ENCODE results near the gene GALK2. TPM values are rescaled to one million over a fixed set of nuclear protein-coding genes. Genes with fewer than 3 reads are reported as not detected.
"Not testable (repeated sequence)": the region's sequence is repeated elsewhere in the genome, so short reads cannot be mapped to it uniquely, and the experiment has no call there.

Gene GALK2
- total and polyA plus RNA-seq, 2 experiments from 2014 or later: 25.3 to 31.4 TPM

DNA sequence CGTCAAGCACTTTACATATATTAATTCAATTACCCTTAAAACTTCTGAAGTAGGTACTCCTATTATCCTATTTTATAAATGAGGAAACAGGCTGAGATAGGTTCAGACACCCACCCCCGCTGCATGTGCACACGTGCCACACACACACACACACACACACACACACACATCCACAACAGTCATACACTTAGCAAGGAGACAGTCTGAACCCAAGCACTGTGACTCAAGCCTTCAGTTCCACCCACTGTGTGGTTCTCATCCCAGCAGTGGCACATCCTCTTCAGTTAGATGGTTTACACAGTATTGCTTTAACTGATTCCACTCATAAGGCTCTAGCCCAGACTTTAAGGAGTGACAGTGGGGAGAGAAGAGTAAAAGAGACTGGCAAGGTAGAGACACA lies 161.9 kb downstream of the GALK2 start:
- TF ChIP-seq EZH2 (IDR thresholded peaks at IDR 0.05; ENCODE audit: borderline replicate concordance) (no peak), EZH2phosphoT487 (IDR thresholded peaks at IDR 0.05; ENCODE audit: low read depth, severe bottlenecking, unreplicated experiment) (no peak)
- TF ChIP-seq, protein P1, sequence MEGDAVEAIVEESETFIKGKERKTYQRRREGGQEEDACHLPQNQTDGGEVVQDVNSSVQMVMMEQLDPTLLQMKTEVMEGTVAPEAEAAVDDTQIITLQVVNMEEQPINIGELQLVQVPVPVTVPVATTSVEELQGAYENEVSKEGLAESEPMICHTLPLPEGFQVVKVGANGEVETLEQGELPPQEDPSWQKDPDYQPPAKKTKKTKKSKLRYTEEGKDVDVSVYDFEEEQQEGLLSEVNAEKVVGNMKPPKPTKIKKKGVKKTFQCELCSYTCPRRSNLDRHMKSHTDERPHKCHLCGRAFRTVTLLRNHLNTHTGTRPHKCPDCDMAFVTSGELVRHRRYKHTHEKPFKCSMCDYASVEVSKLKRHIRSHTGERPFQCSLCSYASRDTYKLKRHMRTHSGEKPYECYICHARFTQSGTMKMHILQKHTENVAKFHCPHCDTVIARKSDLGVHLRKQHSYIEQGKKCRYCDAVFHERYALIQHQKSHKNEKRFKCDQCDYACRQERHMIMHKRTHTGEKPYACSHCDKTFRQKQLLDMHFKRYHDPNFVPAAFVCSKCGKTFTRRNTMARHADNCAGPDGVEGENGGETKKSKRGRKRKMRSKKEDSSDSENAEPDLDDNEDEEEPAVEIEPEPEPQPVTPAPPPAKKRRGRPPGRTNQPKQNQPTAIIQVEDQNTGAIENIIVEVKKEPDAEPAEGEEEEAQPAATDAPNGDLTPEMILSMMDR (IDR thresholded peaks at IDR 0.05; ENCODE audit: poor library complexity): no peak
- Histone ChIP-seq H3K27me3 (no peaks in the 10 kb centered on the region), H3K27ac (no peak overlapping the region), H3K4me3 (no peak overlapping the region), H3K4me1 (ENCODE audit: insufficient read depth) (no peaks in the 10 kb centered on the region), H3K4me2 (no peak overlapping the region), H3K79me2 (no peaks in the 10 kb centered on the region), H3K9me3 (ENCODE audit: low read depth) (no peaks in the 10 kb centered on the region), H4K20me1 (ENCODE audit: insufficient read depth, poor library complexity, severe bottlenecking) (no peaks in the 10 kb centered on the region), H3K36me3 (replicated peaks; ENCODE audit: insufficient read depth, low read depth) (no peaks in the 10 kb centered on the region), H2AFZ (no peak overlapping the region), H3K9me2 (replicated peaks; ENCODE audit: insufficient read depth) (no peaks in the 10 kb centered on the region)
- no peak for DNase-seq (ENCODE audit: low spot score)
- WGBS (ENCODE audit: low lambda C conversion rate, missing lambda C conversion rate): 95% methylated on average over 3 of the region's 3 CpGs

DNA sequence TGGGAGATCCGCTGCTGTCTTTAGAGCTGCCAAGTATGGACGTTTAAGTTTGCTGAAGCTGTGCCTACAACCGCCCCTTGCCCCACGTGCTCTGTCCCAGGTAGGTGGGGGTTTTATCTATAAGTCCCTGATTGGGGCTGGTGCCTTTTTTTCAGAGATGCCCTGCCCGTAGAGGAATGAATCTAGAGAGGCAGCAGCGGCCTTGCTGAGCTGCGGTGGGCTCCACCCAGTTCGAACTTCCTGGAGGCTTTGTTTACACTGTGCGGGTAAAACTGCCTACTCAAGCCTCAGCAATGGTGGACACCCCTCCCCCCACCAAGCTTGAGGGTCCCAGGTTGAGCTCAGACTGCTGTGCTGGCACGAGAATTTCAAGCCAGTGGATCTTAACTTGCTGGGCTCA lies 169.6 kb downstream of the GALK2 start:
- H3K27ac ChIP-seq: no peak overlapping the region
- peaks cover 7% of the 10 kb centered on the region for H3K9me3 ChIP-seq (ENCODE audit: low read depth)
- no peak overlapping the region for H2AFZ ChIP-seq
- no peaks in the 10 kb centered on the region for H3K9me2 ChIP-seq (replicated peaks; ENCODE audit: insufficient read depth)
- H3K4me2 ChIP-seq: no peak overlapping the region
- TF ChIP-seq EZH2phosphoT487 (IDR thresholded peaks at IDR 0.05; ENCODE audit: low read depth, severe bottlenecking, unreplicated experiment): no peak
- TF ChIP-seq EZH2 (IDR thresholded peaks at IDR 0.05; ENCODE audit: borderline replicate concordance): no peak
- TF ChIP-seq, protein P1 (IDR thresholded peaks at IDR 0.05; ENCODE audit: poor library complexity): no peak
- H3K36me3 ChIP-seq (replicated peaks; ENCODE audit: insufficient read depth, low read depth): no peaks in the 10 kb centered on the region
- H3K4me1 ChIP-seq (ENCODE audit: insufficient read depth): no peaks in the 10 kb centered on the region
- H3K4me3 ChIP-seq: no peak overlapping the region
- no peaks in the 10 kb centered on the region for H3K79me2 ChIP-seq
- no peaks in the 10 kb centered on the region for H4K20me1 ChIP-seq (ENCODE audit: insufficient read depth, poor library complexity, severe bottlenecking)
- no peak for DNase-seq (ENCODE audit: low spot score)
- H3K27me3 ChIP-seq: no peaks in the 10 kb centered on the region
- 82% methylated on average over 10 of the region's 10 CpGs for WGBS (ENCODE audit: low lambda C conversion rate, missing lambda C conversion rate)

DNA sequence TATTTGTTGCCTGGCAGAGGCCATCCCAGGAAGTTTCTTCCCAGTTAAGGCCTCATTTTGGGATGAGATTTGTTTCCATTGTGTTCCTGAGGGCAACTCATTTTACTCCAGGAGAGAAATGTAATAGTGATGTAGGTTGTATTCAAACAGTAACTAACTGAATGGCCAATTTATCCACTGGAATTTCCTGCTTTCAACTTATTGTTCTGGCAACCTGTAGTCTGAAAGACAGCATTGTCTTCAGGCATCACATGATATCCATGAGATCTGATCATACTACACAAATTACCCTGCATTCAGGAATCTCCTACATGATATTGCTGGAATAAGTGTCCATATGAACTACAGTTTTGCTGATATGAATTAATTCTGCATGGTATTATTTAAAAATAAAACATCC lies 173.5 kb downstream of the GALK2 start:
- no peak overlapping the region for H3K4me3 ChIP-seq
- H3K9me2 ChIP-seq (replicated peaks; ENCODE audit: insufficient read depth): no peaks in the 10 kb centered on the region
- H4K20me1 ChIP-seq (ENCODE audit: insufficient read depth, poor library complexity, severe bottlenecking): no peaks in the 10 kb centered on the region
- no peak overlapping the region for H2AFZ ChIP-seq
- DNase-seq (ENCODE audit: low spot score): no peak
- H3K4me2 ChIP-seq: no peak overlapping the region
- H3K4me1 ChIP-seq (ENCODE audit: insufficient read depth): no peaks in the 10 kb centered on the region
- H3K27me3 ChIP-seq: no peaks in the 10 kb centered on the region
- H3K36me3 ChIP-seq (replicated peaks; ENCODE audit: insufficient read depth, low read depth): no peaks in the 10 kb centered on the region
- H3K79me2 ChIP-seq: no peaks in the 10 kb centered on the region
- H3K27ac ChIP-seq: no peak overlapping the region
- TF ChIP-seq EZH2 (IDR thresholded peaks at IDR 0.05; ENCODE audit: borderline replicate concordance) (no peak), EZH2phosphoT487 (IDR thresholded peaks at IDR 0.05; ENCODE audit: low read depth, severe bottlenecking, unreplicated experiment) (no peak)
- TF ChIP-seq, protein P1 (IDR thresholded peaks at IDR 0.05; ENCODE audit: poor library complexity): no peak
- H3K9me3 ChIP-seq (ENCODE audit: low read depth): peaks cover 7% of the 10 kb centered on the region

DNA sequence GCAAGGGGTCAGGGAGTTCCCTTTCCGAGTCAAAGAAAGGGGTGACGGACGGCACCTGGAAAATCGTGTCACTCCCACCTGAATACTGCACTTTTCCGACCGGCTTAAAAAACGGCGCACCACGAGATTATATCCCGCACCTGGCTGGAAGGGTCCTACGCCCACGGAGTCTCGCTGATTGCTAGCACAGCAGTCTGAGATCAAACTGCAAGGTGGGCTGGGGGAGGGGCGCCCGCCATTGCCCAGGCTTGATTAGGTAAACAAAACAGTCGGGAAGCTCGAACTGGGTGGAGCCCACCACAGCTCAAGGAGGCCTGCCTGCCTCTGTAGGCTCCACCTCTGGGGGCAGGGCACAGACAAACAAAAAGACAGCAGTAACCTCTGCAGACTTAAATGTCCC lies 184.4 kb downstream of the GALK2 start:
- not testable (repeated sequence) for H4K20me1 ChIP-seq (ENCODE audit: insufficient read depth, poor library complexity, severe bottlenecking); H3K4me1 ChIP-seq (ENCODE audit: insufficient read depth); H3K27me3 ChIP-seq; H3K27ac ChIP-seq; DNase-seq (ENCODE audit: low spot score); H3K4me2 ChIP-seq; H3K9me2 ChIP-seq (replicated peaks; ENCODE audit: insufficient read depth); H3K79me2 ChIP-seq; H3K36me3 ChIP-seq (replicated peaks; ENCODE audit: insufficient read depth, low read depth); H2AFZ ChIP-seq; H3K9me3 ChIP-seq (ENCODE audit: low read depth); H3K4me3 ChIP-seq
- 90% methylated on average over 13 of the region's 17 CpGs for WGBS (ENCODE audit: low lambda C conversion rate, missing lambda C conversion rate)

Data from hepatocyte (in vitro differentiated cells).